ENCODE results near the gene DCLRE1B. TPM values are rescaled to one million over a fixed set of nuclear protein-coding genes. Genes with fewer than 3 reads are reported as not detected.

The DCLRE1B gene
- total RNA-seq, 2 experiments from 2014 or later: 33.2 to 33.9 TPM

GRCh38 chr1:113876176-113876575, 28.9 kb upstream of the DCLRE1B start:
- ChIA-PET POLR2A (interaction anchor here (1.9 kb wide), 1 partner anchor 28 kb away, joined by 6 read pairs; the partner anchor contains the start of gene AP4B1), CTCF (interaction anchor here (0.8 to 3.7 kb wide), 3 partner anchors 13 to 28 kb away, joined by 3 to 11 read pairs (median 4); partner anchors contain the start of genes AP4B1 and DCLRE1B)

GRCh38 chr1:113879739-113880038, 25.4 kb upstream of the DCLRE1B start:
- POLR2A ChIA-PET: interaction anchor here (1.1 kb wide), 1 partner anchor 25 kb away, joined by 3 read pairs; the partner anchor contains the start of gene AP4B1
- CTCF ChIA-PET: interaction anchor here (0.5 to 1.1 kb wide), 2 partner anchors 24 to 51 kb away, joined by 3 to 4 read pairs; no protein-coding TSS in a partner anchor

DNA sequence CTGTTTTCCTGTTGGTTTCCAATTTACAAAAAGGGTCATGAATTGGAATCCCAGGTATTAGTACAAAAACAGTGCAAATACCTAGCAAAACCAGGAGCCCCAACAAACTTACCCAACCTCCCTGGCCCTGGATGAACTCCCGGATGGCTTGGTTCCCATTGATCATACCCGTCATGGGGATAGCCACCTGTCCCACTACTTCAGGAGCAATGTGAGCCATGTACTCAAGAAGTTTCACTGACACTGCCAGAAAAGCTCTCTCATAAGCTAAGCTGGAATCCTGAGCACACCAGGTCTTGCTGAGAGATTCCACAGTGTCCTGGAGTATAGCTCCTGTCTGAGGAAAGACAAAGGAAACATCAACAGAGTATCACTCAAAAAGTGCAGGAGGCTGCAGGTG, 23.5 kb upstream of the DCLRE1B start:
- ChIA-PET CTCF (no interaction called here), POLR2A (interaction anchor here (0.5 to 1.2 kb wide), 3 partner anchors 9 to 49 kb away, joined by 3 to 6 read pairs (median 4); no protein-coding TSS in a partner anchor)

GRCh38 chr1:113886417-113887401, 18.4 kb upstream of the DCLRE1B start:
- ChIA-PET CTCF (no interaction called here), POLR2A (no interaction called here)

- POLR2A ChIA-PET: interaction anchor here (0.5 kb wide), 1 partner anchor 37 kb away, joined by 5 read pairs; no protein-coding TSS in a partner anchor
Measured at GRCh38 chr1:113887402-113888175, 17.5 kb upstream of the DCLRE1B start, which contains the start of gene BCL2L15. BCL2L15 (minus strand) TSS chr1:113887581; CDS start chr1:113887375, 206 bp downstream.

DNA sequence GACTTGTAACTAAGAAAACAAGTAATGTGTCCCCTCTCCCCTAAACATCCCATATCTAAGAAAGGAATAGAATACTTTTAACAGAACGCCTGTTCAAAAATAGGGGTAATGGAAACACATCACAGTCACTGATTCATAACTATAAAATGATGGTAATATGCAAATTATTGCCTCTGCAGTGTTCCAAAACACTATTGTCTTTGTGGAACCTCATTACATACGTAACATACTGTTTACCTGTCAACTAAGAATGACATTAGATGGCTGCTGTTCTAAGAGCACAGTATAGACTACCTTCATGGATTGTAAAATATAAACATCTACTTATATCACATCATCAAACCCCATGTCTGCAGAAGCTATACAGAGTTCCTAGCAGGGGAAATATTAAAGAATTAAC, 14.3 kb upstream of the DCLRE1B start:
- CTCF ChIA-PET: interaction anchor here (0.7 kb wide), 2 partner anchors 22 to 86 kb away, joined by 3 to 6 read pairs; no protein-coding TSS in a partner anchor
- POLR2A ChIA-PET: interaction anchor here (0.6 kb wide), 1 partner anchor 9 kb away, joined by 6 read pairs; no protein-coding TSS in a partner anchor

More at GRCh38 chr1:113887402-113888175, 17.5 kb upstream of the DCLRE1B start, which contains the start of gene BCL2L15:
- CTCF ChIA-PET: no interaction called here

DNA sequence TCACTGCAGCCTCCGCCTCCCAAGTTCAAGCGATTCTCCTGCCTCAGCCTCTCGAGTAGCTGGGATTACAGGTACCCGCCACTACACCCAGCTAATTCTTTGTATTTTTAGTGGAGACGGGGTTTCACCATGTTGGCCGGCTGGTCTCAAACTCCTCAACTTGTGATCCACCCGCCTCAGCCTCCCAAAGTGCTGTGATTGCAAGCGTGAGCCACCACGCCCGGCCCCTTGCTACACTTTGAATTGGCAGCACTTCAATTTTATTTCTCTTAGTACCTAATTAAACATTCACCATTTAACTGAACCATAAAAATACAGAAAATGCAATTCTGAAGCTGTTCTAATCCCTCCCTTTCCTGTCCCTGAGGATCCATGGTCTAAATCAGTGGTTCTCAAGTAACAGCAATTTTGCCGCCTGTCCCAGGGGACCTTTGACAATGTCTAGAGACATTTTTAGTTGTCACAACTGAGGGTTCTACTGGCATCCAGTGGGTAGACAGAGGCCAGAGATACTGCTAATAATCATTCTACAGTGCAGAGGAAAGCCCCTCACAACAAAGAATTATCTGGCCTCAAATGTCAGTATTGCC, 13.4 kb upstream of the DCLRE1B start:
- CTCF ChIA-PET: no interaction called here
- POLR2A ChIA-PET: interaction anchor here (0.6 kb wide), 1 partner anchor 32 kb away, joined by 3 read pairs; no protein-coding TSS in a partner anchor

DNA sequence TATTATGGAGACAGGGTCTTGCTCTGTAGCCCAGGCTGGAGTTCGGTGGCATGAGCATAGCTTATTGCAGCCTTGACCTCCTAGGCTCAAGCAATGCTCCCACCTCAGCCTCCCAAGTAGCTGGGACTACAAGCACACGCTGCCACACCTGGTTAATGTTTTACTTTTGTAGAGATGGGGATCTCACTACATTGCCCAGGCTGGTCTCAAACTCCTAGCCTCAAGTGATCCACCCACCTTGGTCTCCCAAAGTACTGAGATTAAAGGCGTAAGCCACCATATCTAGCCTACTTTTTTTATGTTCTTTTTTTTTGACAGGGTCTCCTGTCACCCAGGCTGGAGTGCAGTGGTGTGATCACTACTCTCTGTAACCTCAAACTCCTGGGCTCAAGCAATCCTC, 11.9 kb upstream of the DCLRE1B start:
- ChIA-PET POLR2A (no interaction called here), CTCF (interaction anchor here (0.6 to 1.0 kb wide), 2 partner anchors 11 to 157 kb away, joined by 3 read pairs; no protein-coding TSS in a partner anchor)

DNA sequence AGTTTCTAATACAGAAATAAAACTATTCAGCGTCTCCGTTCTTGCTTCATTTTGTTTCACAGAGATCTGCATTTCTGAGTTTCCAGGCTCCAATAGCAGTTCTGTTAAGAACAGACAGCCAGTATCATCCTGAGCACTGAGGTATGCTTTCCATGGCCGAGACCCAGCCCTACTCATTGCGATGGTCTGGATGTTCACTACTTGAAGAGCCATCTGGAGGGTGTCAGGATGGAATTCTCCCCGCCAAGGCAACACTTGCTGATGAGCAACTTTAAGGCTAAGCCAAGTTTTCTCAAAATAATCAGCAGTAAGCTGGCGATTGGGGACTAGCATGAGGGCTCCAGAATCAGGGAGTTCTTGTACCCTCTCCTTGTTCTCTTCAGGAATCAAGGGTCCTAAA, 10.0 kb upstream of the DCLRE1B start:
- ChIA-PET POLR2A (no interaction called here), CTCF (no interaction called here)

DNA sequence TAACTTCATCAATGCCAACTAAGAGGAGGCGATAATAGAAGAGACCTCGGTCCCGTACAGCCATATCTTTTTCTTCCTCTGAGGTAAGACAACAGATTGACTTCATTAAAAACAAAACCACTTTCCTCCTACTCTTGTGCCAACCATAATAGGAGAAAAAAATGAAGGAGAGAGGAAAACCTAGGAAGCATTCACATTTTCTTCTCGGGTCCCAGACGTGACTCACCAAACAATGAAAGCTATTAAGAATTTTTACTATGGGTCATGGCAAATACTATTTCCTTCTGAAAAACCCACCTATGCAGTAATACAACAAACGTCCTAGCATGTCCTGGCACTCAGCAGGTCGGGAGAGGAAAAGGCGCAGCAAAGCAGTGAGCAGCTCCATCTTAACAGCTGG, 9.2 kb upstream of the DCLRE1B start:
- POLR2A ChIA-PET: no interaction called here
- CTCF ChIA-PET: interaction anchor here (1.1 kb wide), 1 partner anchor 12 kb away, joined by 4 read pairs; no protein-coding TSS in a partner anchor

- CTCF ChIA-PET: interaction anchor here (1.4 kb wide), 1 partner anchor 23 kb away, joined by 3 read pairs; no protein-coding TSS in a partner anchor
- POLR2A ChIA-PET: no interaction called here
Measured at GRCh38 chr1:113898241-113898814, 6.8 kb upstream of the DCLRE1B start.

GRCh38 chr1:113899111-113899510, 6.0 kb upstream of the DCLRE1B start:
- POLR2A ChIA-PET: no interaction called here
- CTCF ChIA-PET: no interaction called here

- CTCF ChIA-PET: interaction anchor here (0.6 kb wide), 1 partner anchor 47 kb away, joined by 3 read pairs; no protein-coding TSS in a partner anchor
- POLR2A ChIA-PET: interaction anchor here (0.7 kb wide), 1 partner anchor 20 kb away, joined by 4 read pairs; no protein-coding TSS in a partner anchor
Measured at GRCh38 chr1:113901191-113901590, 3.9 kb upstream of the DCLRE1B start.

GRCh38 chr1:113903501-113904292, 1.4 kb upstream of the DCLRE1B start:
- ChIA-PET POLR2A (interaction anchor here (0.6 to 4.2 kb wide), 11 partner anchors 14 to 948 kb away, joined by 3 to 61 read pairs (median 4); partner anchors contain the start of genes HIPK1, RSBN1 and SLC16A1), CTCF (interaction anchor here (0.7 to 4.8 kb wide), 7 partner anchors 11 to 69 kb away, joined by 3 to 31 read pairs (median 3); partner anchors contain the start of gene HIPK1)

GRCh38 chr1:113904293-113904673, 843 bp upstream of the DCLRE1B start:
- POLR2A ChIA-PET: interaction anchor here (0.6 to 4.2 kb wide), 11 partner anchors 15 to 948 kb away, joined by 3 to 61 read pairs (median 4); partner anchors contain the start of genes HIPK1, RSBN1 and SLC16A1
- CTCF ChIA-PET: interaction anchor here (0.7 to 4.8 kb wide), 7 partner anchors 12 to 69 kb away, joined by 3 to 31 read pairs (median 3); partner anchors contain the start of gene HIPK1

DNA sequence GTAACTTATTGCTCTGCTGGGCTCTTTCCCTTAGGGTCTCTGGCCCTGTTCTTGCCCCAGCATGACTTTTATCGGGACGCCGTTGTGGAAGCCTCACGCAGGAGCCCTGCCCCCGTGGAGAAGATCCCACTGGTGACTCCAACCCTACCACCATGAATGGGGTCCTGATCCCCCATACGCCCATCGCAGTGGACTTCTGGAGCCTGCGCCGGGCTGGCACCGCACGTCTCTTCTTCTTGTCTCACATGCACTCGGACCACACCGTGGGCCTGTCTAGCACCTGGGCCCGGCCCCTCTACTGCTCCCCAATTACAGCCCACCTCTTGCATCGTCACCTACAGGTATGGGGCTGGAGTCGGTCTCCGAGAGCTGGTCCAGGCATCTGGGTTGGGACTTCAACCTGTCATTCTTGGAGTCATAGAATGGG, 322 bp downstream of the DCLRE1B start:
- ChIA-PET POLR2A (interaction anchor here (0.6 to 4.2 kb wide), 4 partner anchors 12 to 94 kb away, joined by 3 to 61 read pairs (median 16); partner anchors contain the start of genes HIPK1 and RSBN1), CTCF (interaction anchor here (0.7 to 4.8 kb wide), 3 partner anchors 24 to 518 kb away, joined by 3 to 31 read pairs (median 11); partner anchors contain the start of gene HIPK1)

DNA sequence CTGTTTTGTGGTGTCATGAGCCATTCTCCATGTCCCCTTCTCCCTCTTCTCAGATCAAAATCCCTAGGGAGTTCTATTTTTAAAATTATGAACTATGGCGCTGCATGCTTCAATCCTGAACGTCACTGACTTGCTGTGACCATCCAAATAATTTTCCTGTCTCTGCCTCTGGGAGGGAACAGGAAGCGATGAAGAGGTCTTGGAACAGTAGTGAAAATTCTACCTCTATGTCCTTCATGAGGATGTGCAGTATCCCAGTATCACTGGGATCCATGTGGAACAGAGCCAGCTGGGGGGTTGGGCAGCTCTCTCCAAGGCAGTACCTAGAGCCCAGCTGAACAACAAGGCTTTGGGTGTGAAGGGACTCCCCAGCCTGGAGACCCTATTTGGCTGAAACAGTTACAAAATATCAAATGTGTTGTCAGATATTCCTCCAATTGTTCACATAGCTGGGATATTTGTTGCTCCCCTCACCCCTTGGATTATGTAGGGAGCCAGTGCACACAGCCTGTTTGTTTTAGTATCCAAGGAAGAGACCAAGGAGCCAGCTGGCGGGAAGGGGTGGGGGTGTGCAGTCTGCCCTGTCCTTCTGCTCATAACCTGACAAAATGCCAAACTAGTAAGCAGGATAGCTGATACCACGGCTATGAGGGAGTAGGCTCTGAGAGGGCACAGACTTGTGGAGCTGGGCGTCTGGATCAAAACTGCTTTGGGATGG, 7.6 kb downstream of the DCLRE1B start:
- ChIA-PET POLR2A (no interaction called here), CTCF (no interaction called here)

All from activated CD8-positive, alpha-beta memory T cell treated with anti-CD3 and anti-CD28 coated beads for 36 hours (primary cell).